Liver (tissue), 9 donors: ENCODE results near the gene ASB1. TPM values are rescaled to one million over a fixed set of nuclear protein-coding genes. Genes with fewer than 3 reads are reported as not detected.

ENCODE experiments used
- DNase-seq: peaks from one replicate; pipeline ENCODE4 v3.0.0-alpha.2; 2017; ENCODE audit warnings: low spot score
- H3K27ac ChIP-seq, 2 donors: one replicate each; pipeline ENCODE4 v1.7.0; 2013; ENCODE audit warnings: inconsistent platforms in 2 of 2, low read length in 2 of 2, control low read depth in 1 of 2, low read depth in 1 of 2, mild to moderate bottlenecking in 1 of 2
- H3K27me3 ChIP-seq, 4 donors: one replicate each; pipeline versions ENCODE4 v1.6.1 to v1.7.0; 2013; ENCODE audit warnings: low read length in 3 of 4, inconsistent platforms in 1 of 4, mild to moderate bottlenecking in 1 of 4, moderate library complexity in 1 of 4; ENCODE audit not compliant: control insufficient read depth in 4 of 4, insufficient read depth in 4 of 4
- H3K36me3 ChIP-seq, 4 donors: one replicate each; pipeline versions ENCODE4 v1.6.1 to v1.7.0; 2013; ENCODE audit warnings: low read length in 3 of 4, mild to moderate bottlenecking in 3 of 4, low read depth in 1 of 4, moderate library complexity in 1 of 4; ENCODE audit not compliant: control insufficient read depth in 4 of 4, insufficient read depth in 3 of 4
- H3K4me1 ChIP-seq, 4 donors: one replicate each; pipeline versions ENCODE4 v1.6.1 to v1.7.0; 2013; ENCODE audit warnings: low read length in 3 of 4, mild to moderate bottlenecking in 3 of 4, moderate library complexity in 1 of 4; ENCODE audit not compliant: control insufficient read depth in 4 of 4, insufficient read depth in 4 of 4
- H3K4me3 ChIP-seq, 3 donors: one replicate each; pipeline versions ENCODE4 v1.6.1 to v1.7.0; 2013; ENCODE audit warnings: low read length in 3 of 3, control low read depth in 1 of 3, low read depth in 1 of 3, mild to moderate bottlenecking in 1 of 3
- H3K9ac ChIP-seq, 2 donors: one replicate each; pipeline ENCODE4 v1.7.0; 2013; ENCODE audit warnings: low read length in 2 of 2, mild to moderate bottlenecking in 2 of 2, moderate library complexity in 2 of 2, control low read depth in 1 of 2, low read depth in 1 of 2
- H3K9me3 ChIP-seq, 4 donors: one replicate each; pipeline versions ENCODE4 v1.6.1 to v1.7.0; 2013; ENCODE audit warnings: low read length in 3 of 4; ENCODE audit not compliant: control insufficient read depth in 4 of 4
- ATF3 ChIP-seq: IDR thresholded peaks from 2 replicates; pipeline ENCODE4 v1.6.1; 2016; ENCODE audit warnings: antibody characterized with exemption
- CTCF ChIP-seq: fragments of 150-350 bp; IDR thresholded peaks from 2 replicates; pipeline ENCODE4 v1.5.1; 2017; ENCODE audit warnings: improper control_type of control experiment, low read depth, low read length; ENCODE audit not compliant: missing input control
- EGR1 ChIP-seq, 2 donors: IDR thresholded peaks; 2 replicates each; pipeline ENCODE4 v1.6.1; 2016 to 2018; ENCODE audit warnings: antibody characterized with exemption in 2 of 2, low read depth in 2 of 2
- FOXA1 ChIP-seq: IDR thresholded peaks from 2 replicates; pipeline ENCODE4 v1.6.1; 2016; ENCODE audit warnings: antibody characterized with exemption
- FOXA2 ChIP-seq: IDR thresholded peaks from 2 replicates; pipeline ENCODE4 v1.6.1; 2016; ENCODE audit warnings: antibody characterized with exemption
- GABPA ChIP-seq, 2 donors: IDR thresholded peaks in 1 of 2; conservative IDR thresholded peaks in 1 of 2; 2 replicates each; pipeline ENCODE4 v1.6.1; 2016; ENCODE audit warnings: antibody characterized with exemption in 2 of 2, mild to moderate bottlenecking in 1 of 2, moderate library complexity in 1 of 2
- HNF4A ChIP-seq, 2 donors: conservative IDR thresholded peaks; 2 replicates each; pipeline ENCODE4 v1.6.1; 2016; ENCODE audit warnings: antibody characterized with exemption in 2 of 2, mild to moderate bottlenecking in 2 of 2
- HNF4G ChIP-seq: IDR thresholded peaks from 2 replicates; pipeline ENCODE4 v1.6.1; 2016; ENCODE audit warnings: antibody characterized with exemption
- JUND ChIP-seq, 2 donors: IDR thresholded peaks; 2 replicates each; pipeline ENCODE4 v1.6.1; 2016; ENCODE audit warnings: antibody characterized with exemption in 2 of 2
- MAX ChIP-seq: IDR thresholded peaks from 2 replicates; pipeline ENCODE4 v1.6.1; 2016; ENCODE audit warnings: antibody characterized with exemption
- NR2F2 ChIP-seq: IDR thresholded peaks from 2 replicates; pipeline ENCODE4 v1.6.1; 2016; ENCODE audit warnings: antibody characterized with exemption
- RAD21 ChIP-seq, 2 donors: IDR thresholded peaks; 2 replicates each; pipeline ENCODE4 v1.6.1; 2016; ENCODE audit warnings: antibody characterized with exemption in 2 of 2, mild to moderate bottlenecking in 2 of 2
- REST ChIP-seq: IDR thresholded peaks from 2 replicates; pipeline ENCODE4 v1.6.1; 2016; ENCODE audit warnings: antibody characterized with exemption, mild to moderate bottlenecking
- RXRA ChIP-seq, 2 donors: IDR thresholded peaks; 2 replicates each; pipeline ENCODE4 v1.6.1; 2017 to 2018; ENCODE audit warnings: antibody characterized with exemption in 2 of 2, mild to moderate bottlenecking in 1 of 2
- SP1 ChIP-seq: IDR thresholded peaks from 2 replicates; pipeline ENCODE4 v1.6.1; 2018; ENCODE audit warnings: antibody characterized with exemption, mild to moderate bottlenecking
- TAF1 ChIP-seq: conservative IDR thresholded peaks from 2 replicates; pipeline ENCODE4 v1.6.1; 2016; ENCODE audit warnings: antibody characterized with exemption, mild to moderate bottlenecking
- YY1 ChIP-seq: IDR thresholded peaks from 2 replicates; pipeline ENCODE4 v1.6.1; 2016; ENCODE audit warnings: antibody characterized with exemption, mild to moderate bottlenecking
- ZBTB33 ChIP-seq: IDR thresholded peaks from 2 replicates; pipeline ENCODE4 v1.6.1; 2016; ENCODE audit warnings: antibody characterized with exemption
- WGBS: extraction: QIAGEN DNeasy Blood & Tissue Kit; methylation state at CpG from one replicate; pipeline ENCODE4 v1.1.7; 2013; 5-methylcytosine and 5-hydroxymethylcytosine counted together
- polyA plus RNA-seq, 2 donors: library from polyadenylated mRNA; stranded (reverse) in 1 of 2; unstranded in 1 of 2; fragments of 200-250 nt in 1 of 2; fragments of >200 nt in 1 of 2; fragmentation: Nextera tagmentation in 1 of 2; extraction: Ambion mirVana in 1 of 2; gene quantifications; one replicate each; pipeline versions ENCODE4 v1.2.1 to v1.2.3, GENCODE V29; 2013 to 2015
- total RNA-seq, 2 donors: library from RNA; depleted of rRNA; stranded (reverse); fragments of >200 nt; gene quantifications; one replicate each; pipeline ENCODE4 v1.2.3, GENCODE V29; 2014
- donor health status: healthy.
- donor health status: healthy.
- donor health status: healthy.
- donor health status: healthy.
- donor health status: healthy.

ASB1 gene
- total and polyA plus RNA-seq, 4 donors, result 6.1 to 15.2 (median 10.5) TPM

- Histone ChIP-seq H3K9me3 (no peaks in the 10 kb centered on the region), H3K9ac (no peak overlapping the region), H3K27ac (no peak overlapping the region), H3K36me3 (no peaks in the 10 kb centered on the region), H3K27me3 (no peaks in the 10 kb centered on the region), H3K4me1 (no peaks in the 10 kb centered on the region), H3K4me3 (no peak overlapping the region)
- WGBS, result 90% methylated on average over 23 of the region's 23 CpGs
- DNase-seq, result peak; percentile 21
- TF ChIP-seq JUND (IDR thresholded peaks at IDR 0.05) (no peak), GABPA (IDR thresholded peaks at IDR 0.05 in 1 of 2, conservative IDR thresholded peaks at IDR 0.05 in 1 of 2) (no peak), CTCF (no peak), RXRA (IDR thresholded peaks at IDR 0.05) (no peak), MAX (no peak), HNF4G (no peak), YY1 (no peak), ZBTB33 (no peak), FOXA1 (no peak), RAD21 (IDR thresholded peaks at IDR 0.05) (no peak), SP1 (no peak), EGR1 (IDR thresholded peaks at IDR 0.05; ENCODE audit: low read depth in 2 of 2) (no peak), FOXA2 (no peak), NR2F2 (no peak), REST (no peak), TAF1 (no peak), ATF3 (no peak), HNF4A (conservative IDR thresholded peaks at IDR 0.05) (no peak)
Observed at GRCh38 chr2:238496756-238497609, 70.3 kb downstream of the ASB1 start.
